ENCODE measurements around the gene TNFRSF1B.

TNFRSF1B gene

DNA sequence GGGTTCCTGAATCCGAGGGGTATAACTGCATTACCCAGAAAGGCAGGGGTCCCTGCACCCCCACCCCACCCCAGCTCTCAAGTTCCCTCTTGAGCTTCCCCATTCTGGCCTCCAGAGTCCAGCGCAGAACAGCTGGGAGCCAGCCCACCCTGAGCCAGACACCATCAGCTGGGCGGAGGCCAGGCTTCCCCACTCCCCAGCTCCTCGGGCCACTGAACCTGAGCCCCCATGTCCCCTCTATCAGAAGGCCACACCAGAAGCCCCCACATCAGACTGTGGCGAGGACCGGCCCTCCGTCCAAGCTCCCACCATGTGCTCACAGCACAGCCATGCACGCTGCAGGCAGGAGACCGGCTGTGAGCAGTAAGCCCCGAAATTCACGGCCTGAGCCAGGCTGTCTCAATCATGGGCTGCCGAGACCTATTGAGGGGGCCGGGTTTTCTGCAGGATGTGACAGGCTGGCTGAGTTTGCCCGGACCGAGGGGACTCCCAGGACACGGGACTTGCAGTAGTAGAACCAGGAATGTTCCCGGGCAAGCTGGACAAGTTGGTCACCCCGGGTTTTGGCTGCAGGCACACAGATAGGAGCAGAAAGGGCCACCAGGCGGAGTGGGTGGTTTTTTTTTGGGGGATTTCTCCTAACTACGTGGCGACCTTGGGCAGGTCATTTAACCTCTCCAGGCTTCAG, 25.5 kb upstream of the TNFRSF1B start:
- no peak for DNase-seq (ENCODE audit: low read depth in 2 of 2)

- DNase-seq (ENCODE audit: low read depth in 2 of 2) = no peak
Measured at GRCh38 chr1:12142141-12142823, 24.5 kb upstream of the TNFRSF1B start.

GRCh38 chr1:12142891-12143630, 23.7 kb upstream of the TNFRSF1B start:
- DNase-seq (ENCODE audit: low read depth in 2 of 2) = no peak

- no peak for DNase-seq (ENCODE audit: low read depth in 2 of 2)
Measured at GRCh38 chr1:12143631-12144155, 23.1 kb upstream of the TNFRSF1B start.

DNA sequence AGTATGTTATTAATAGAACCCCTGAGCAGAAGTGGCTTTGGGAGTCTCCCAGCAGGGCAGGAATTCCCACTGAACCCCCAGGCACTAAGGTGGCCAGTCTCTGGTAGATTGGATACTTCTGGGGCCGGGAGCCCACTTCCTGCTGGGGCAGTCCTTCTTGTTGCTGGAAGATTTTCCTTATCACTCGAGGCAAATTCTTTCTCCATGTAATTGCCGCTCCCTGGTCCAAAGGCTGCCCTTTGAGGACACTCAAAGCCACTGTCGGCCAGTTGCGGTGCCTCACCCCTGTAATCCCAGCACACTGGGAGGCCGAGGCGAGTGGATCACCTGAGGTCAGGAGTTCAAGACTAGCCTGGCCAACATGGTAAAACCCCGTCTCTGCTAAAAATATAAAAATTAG, 22.6 kb upstream of the TNFRSF1B start:
- DNase-seq (ENCODE audit: low read depth in 2 of 2) = no peak

GRCh38 chr1:12144969-12145368, 21.8 kb upstream of the TNFRSF1B start:
- no peak for DNase-seq (ENCODE audit: low read depth in 2 of 2)

- no peak for DNase-seq (ENCODE audit: low read depth in 2 of 2)
Measured at GRCh38 chr1:12145616-12146342, 21.0 kb upstream of the TNFRSF1B start.

- DNase-seq (ENCODE audit: low read depth in 2 of 2) = no peak
Measured at GRCh38 chr1:12146343-12147112, 20.3 kb upstream of the TNFRSF1B start.

DNA sequence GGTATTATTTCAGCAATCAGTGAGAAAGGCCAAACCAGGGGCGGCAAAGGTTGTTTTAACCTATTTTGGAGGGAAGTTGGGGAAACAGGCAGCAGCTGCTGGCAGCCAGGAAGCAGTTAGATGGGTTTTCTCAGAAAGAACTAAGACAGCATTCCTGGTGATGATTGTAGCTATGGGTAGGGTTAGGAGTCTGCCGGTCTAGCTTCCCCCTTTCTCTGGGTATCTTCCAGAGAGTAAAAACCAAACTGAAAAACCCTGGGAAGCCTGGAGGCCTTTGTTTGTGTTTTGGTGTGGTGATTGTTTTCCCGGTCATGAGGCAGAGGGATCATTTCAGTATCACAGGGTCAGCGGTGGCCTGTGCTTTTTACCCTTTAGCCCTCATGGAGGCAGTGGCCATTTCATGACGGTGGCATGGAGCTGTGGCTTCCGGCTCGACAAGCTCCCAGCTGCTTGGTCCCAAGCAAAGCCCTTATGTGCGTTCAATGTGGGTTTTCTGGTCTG, 19.5 kb upstream of the TNFRSF1B start:
- DNase-seq (ENCODE audit: low read depth in 2 of 2) = no peak

GRCh38 chr1:12148160-12148957, 18.4 kb upstream of the TNFRSF1B start:
- DNase-seq (ENCODE audit: low read depth in 2 of 2) = no peak

- DNase-seq (ENCODE audit: low read depth in 2 of 2) = no peak
Measured at GRCh38 chr1:12148958-12149790, 17.6 kb upstream of the TNFRSF1B start.

DNA sequence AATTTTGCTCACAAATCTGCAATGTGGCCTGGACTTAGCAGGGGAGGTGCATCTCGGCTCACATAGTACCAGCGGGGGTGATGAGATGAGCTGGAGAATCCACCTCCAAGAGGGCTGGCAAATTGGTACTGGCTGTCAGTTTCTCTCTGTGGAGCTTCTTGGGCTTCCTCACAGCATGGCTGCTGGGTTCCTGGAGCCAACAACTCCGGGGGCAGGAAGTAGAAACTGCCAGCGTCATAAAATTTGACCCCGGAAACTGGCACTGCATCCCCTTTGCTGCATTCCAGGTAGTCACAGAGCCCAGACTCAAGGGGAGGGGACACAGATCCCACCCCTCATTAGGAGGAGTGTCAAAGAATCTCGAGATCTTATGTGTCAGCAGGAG, 17.0 kb upstream of the TNFRSF1B start:
- DNase-seq (ENCODE audit: low read depth in 2 of 2) = no peak

- DNase-seq (ENCODE audit: low read depth in 2 of 2) = no peak
Measured at GRCh38 chr1:12150456-12151200, 16.2 kb upstream of the TNFRSF1B start.

GRCh38 chr1:12151465-12151864, 15.3 kb upstream of the TNFRSF1B start:
- DNase-seq (ENCODE audit: low read depth in 2 of 2) = no peak

DNA sequence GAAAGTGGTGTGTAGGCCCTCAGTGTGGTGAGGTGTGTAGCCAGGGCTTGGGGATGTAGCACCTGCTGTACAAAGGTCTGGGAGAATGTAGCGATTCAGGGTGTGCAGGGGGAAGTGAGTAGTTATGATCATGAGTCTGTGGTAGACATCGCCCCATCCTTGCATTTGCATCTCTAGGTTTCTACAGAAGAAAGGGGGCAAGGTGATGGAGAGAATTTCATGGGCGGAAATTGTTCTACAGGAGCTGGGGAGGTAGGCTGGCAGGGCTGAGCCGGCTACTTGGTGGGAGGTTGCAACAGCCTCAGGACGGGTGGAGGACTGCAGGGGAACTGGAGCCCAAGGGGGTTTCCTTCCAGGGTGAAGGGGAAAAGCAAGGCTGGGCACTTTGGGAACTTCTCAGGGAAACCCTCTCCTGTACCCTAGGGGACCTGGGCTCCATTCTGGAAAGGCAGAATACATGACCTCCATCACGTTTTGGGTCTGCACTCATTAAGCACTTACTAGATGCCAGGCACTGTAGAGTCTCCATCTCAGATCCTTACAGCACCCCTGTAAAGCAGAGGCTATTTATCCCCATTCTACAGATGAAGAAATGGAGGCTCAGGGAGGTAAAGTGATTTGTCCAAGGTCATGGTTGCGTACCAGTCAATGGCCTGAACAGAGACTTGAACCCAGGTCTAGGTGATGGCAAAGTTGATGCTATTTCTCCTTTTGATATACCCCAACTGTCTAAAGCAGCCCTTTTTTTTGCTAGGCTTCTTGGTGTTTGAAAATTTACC, 14.5 kb upstream of the TNFRSF1B start:
- DNase-seq (ENCODE audit: low read depth in 2 of 2) = no peak

GRCh38 chr1:12153181-12153785, 13.5 kb upstream of the TNFRSF1B start:
- no peak for DNase-seq (ENCODE audit: low read depth in 2 of 2)

DNA sequence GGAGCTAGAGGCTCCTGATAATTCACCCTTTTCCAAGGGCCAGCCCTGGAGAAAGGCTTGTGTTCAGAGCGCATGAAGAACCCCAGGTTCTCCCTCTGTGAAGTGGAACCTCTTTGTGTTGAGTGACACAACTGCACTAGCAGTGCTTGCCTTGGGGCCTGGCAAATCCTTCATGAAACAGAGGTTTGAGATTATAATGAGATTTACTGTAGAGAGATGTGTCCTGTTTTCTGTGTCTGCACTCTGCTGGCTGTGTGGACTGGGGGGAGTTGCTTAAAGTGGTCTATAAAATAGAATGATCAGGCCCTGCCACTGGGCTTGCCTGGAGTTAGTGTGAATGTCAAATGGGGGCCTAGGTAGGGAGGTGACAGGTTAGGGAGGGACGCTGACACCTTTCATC, 11.5 kb upstream of the TNFRSF1B start:
- no peak for DNase-seq (ENCODE audit: low read depth in 2 of 2)

Data from stimulated activated CD8-positive, alpha-beta memory T cell treated with anti-CD3 and anti-CD28 coated beads, Interleukin-7, amount 100 ng/mL, for 1 hour (primary cell).